WTC11 (cell line): ENCODE data around the gene TSHZ1. TPM values are rescaled to one million over a fixed set of nuclear protein-coding genes. Genes with fewer than 3 reads are reported as not detected.

Experiments used
- ATAC-seq: fragments of 200-7000 bp; cut with Tn5 transposase; 2 replicates; pipeline ENCODE4 v1.10.0; 2021; ENCODE audit warnings: mild to moderate bottlenecking, moderate library complexity
- CTCF ChIA-PET: fragments of 300-600 bp; sonication (Branson Sonifier 250); formaldehyde crosslinking; loops from one replicate; lab custom pipeline; 2021; ENCODE audit warnings: antibody characterized with exemption; lab: Charles Lee
- POLR2A ChIA-PET: fragments of 350-600 bp; sonication (Branson Sonifier 250); formaldehyde crosslinking; loops from one replicate; lab custom pipeline; 2021; ENCODE audit warnings: antibody characterized with exemption; lab: Charles Lee
- DNase-seq: peaks from one replicate; pipeline ENCODE4 v3.0.0; 2021; ENCODE audit warnings: low spot score
- H3K27ac Mint-ChIP-seq: 2 replicates; pipeline ENCODE4 v1.8.0; 2021; ENCODE audit warnings: mixed read lengths
- H3K27me3 Mint-ChIP-seq: 2 replicates; pipeline ENCODE4 v1.8.0; 2021; ENCODE audit warnings: low read depth, mild to moderate bottlenecking, moderate library complexity, mixed read lengths
- H3K36me3 Mint-ChIP-seq: 2 replicates; pipeline ENCODE4 v1.8.0; 2021; ENCODE audit warnings: mixed read lengths
- H3K4me1 Mint-ChIP-seq: 2 replicates; pipeline ENCODE4 v1.8.0; 2022; ENCODE audit warnings: mixed read lengths
- H3K4me3 Mint-ChIP-seq: 2 replicates; pipeline ENCODE4 v1.8.0; 2021; ENCODE audit warnings: mild to moderate bottlenecking, moderate library complexity, mixed read lengths
- H3K9me3 Mint-ChIP-seq: 2 replicates; pipeline ENCODE4 v1.8.0; 2021; ENCODE audit warnings: mixed read lengths
- ATF1 ChIP-seq: sonication (generic); formaldehyde crosslinking; IDR thresholded peaks from 2 replicates; pipeline ENCODE4 v1.8.1; 2023; ENCODE audit warnings: mild to moderate bottlenecking, moderate library complexity, missing genetic modification reagents
- CREB1 ChIP-seq: sonication (generic); formaldehyde crosslinking; IDR thresholded peaks from 2 replicates; pipeline ENCODE4 v1.8.0; 2023; ENCODE audit warnings: mild to moderate bottlenecking, missing genetic modification reagents
- CREM ChIP-seq: sonication (generic); formaldehyde crosslinking; IDR thresholded peaks from 2 replicates; pipeline ENCODE4 v1.8.1; 2022; ENCODE audit warnings: mild to moderate bottlenecking, missing genetic modification reagents, moderate library complexity
- E2F1 ChIP-seq: sonication (generic); formaldehyde crosslinking; IDR thresholded peaks from 2 replicates; pipeline ENCODE4 v1.8.0; 2022; ENCODE audit warnings: mild to moderate bottlenecking, missing genetic modification reagents
- FOXJ3 ChIP-seq: sonication (generic); formaldehyde crosslinking; IDR thresholded peaks from 2 replicates; pipeline ENCODE4 v1.9.0; 2021; ENCODE audit warnings: missing genetic modification reagents, mild to moderate bottlenecking, borderline replicate concordance
- PRRX2 ChIP-seq: fragments of 250-450 bp; sonication (Bioruptor Pico); IDR thresholded peaks from 2 replicates; pipeline ENCODE4 v1.8.0; 2021; ENCODE audit warnings: mild to moderate bottlenecking
- SMAD4 ChIP-seq: sonication (generic); formaldehyde crosslinking; IDR thresholded peaks from 2 replicates; pipeline ENCODE4 v1.8.0; 2022; ENCODE audit warnings: mild to moderate bottlenecking, missing genetic modification reagents
- TEAD1 ChIP-seq: sonication (generic); formaldehyde crosslinking; IDR thresholded peaks from 2 replicates; pipeline ENCODE4 v1.8.0; 2022; ENCODE audit warnings: mild to moderate bottlenecking, missing genetic modification reagents
- USF2 ChIP-seq: sonication (generic); formaldehyde crosslinking; IDR thresholded peaks from 2 replicates; pipeline ENCODE4 v1.8.1; 2023; ENCODE audit warnings: mild to moderate bottlenecking, missing genetic modification reagents, moderate library complexity
- ZBTB21 ChIP-seq: sonication (generic); formaldehyde crosslinking; IDR thresholded peaks from 2 replicates; pipeline ENCODE4 v1.8.1; 2023; ENCODE audit warnings: mild to moderate bottlenecking, missing genetic modification reagents, borderline replicate concordance
- ZNF671 ChIP-seq: fragments of 250-450 bp; sonication (Bioruptor Pico); IDR thresholded peaks from 2 replicates; pipeline ENCODE4 v1.8.0; 2021; ENCODE audit warnings: mild to moderate bottlenecking
- total RNA-seq: library from RNA; stranded (reverse); gene quantifications from 3 replicates; pipeline ENCODE4 v1.2.3, GENCODE V29; 2021
- TF ChIP-seq, protein P1 (sequence below): fragments of 250-450 bp; sonication (Bioruptor Pico); IDR thresholded peaks from 2 replicates; pipeline ENCODE4 v1.9.0; 2021; ENCODE audit warnings: mild to moderate bottlenecking, borderline replicate concordance
- TF ChIP-seq, protein P2 (sequence below): sonication (generic); formaldehyde crosslinking; IDR thresholded peaks from 2 replicates; pipeline ENCODE4 v1.8.0; 2022; ENCODE audit warnings: mild to moderate bottlenecking, missing genetic modification reagents
- TF ChIP-seq, protein P3 (sequence below): sonication (generic); formaldehyde crosslinking; IDR thresholded peaks from 2 replicates; pipeline ENCODE4 v1.8.1; 2023; ENCODE audit warnings: mild to moderate bottlenecking, moderate library complexity, missing genetic modification reagents
- TF ChIP-seq, protein P4 (sequence below): sonication (generic); formaldehyde crosslinking; IDR thresholded peaks from 2 replicates; pipeline ENCODE4 v1.8.0; 2022; ENCODE audit warnings: mild to moderate bottlenecking, missing genetic modification reagents
- TF ChIP-seq, protein P5 (sequence below): sonication (generic); formaldehyde crosslinking; IDR thresholded peaks from 2 replicates; pipeline ENCODE4 v1.8.0; 2023; ENCODE audit warnings: missing genetic modification reagents, mild to moderate bottlenecking, borderline replicate concordance
- TF ChIP-seq, protein P6 (sequence below): sonication (generic); formaldehyde crosslinking; IDR thresholded peaks from 2 replicates; pipeline ENCODE4 v1.8.1; 2023; ENCODE audit warnings: mild to moderate bottlenecking, missing genetic modification reagents, borderline replicate concordance

The TSHZ1 gene
- total RNA-seq, 1 experiment from 2014 or later, result 2.9 TPM

- TF ChIP-seq, protein P1, sequence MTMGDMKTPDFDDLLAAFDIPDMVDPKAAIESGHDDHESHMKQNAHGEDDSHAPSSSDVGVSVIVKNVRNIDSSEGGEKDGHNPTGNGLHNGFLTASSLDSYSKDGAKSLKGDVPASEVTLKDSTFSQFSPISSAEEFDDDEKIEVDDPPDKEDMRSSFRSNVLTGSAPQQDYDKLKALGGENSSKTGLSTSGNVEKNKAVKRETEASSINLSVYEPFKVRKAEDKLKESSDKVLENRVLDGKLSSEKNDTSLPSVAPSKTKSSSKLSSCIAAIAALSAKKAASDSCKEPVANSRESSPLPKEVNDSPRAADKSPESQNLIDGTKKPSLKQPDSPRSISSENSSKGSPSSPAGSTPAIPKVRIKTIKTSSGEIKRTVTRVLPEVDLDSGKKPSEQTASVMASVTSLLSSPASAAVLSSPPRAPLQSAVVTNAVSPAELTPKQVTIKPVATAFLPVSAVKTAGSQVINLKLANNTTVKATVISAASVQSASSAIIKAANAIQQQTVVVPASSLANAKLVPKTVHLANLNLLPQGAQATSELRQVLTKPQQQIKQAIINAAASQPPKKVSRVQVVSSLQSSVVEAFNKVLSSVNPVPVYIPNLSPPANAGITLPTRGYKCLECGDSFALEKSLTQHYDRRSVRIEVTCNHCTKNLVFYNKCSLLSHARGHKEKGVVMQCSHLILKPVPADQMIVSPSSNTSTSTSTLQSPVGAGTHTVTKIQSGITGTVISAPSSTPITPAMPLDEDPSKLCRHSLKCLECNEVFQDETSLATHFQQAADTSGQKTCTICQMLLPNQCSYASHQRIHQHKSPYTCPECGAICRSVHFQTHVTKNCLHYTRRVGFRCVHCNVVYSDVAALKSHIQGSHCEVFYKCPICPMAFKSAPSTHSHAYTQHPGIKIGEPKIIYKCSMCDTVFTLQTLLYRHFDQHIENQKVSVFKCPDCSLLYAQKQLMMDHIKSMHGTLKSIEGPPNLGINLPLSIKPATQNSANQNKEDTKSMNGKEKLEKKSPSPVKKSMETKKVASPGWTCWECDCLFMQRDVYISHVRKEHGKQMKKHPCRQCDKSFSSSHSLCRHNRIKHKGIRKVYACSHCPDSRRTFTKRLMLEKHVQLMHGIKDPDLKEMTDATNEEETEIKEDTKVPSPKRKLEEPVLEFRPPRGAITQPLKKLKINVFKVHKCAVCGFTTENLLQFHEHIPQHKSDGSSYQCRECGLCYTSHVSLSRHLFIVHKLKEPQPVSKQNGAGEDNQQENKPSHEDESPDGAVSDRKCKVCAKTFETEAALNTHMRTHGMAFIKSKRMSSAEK (CRISPR knock-in tag), result no peak
- TF ChIP-seq CREM (CRISPR knock-in tag), result no peak
Observed at GRCh38 chr18:75226956-75227316, 16.3 kb downstream of the TSHZ1 start (continued).

GRCh38 chr18:75227535-75228296 lies 17.1 kb downstream of the TSHZ1 start:
- no peak for ATAC-seq
- no peak for TF ChIP-seq FOXJ3 (CRISPR knock-in tag)
- TF ChIP-seq, protein P2, sequence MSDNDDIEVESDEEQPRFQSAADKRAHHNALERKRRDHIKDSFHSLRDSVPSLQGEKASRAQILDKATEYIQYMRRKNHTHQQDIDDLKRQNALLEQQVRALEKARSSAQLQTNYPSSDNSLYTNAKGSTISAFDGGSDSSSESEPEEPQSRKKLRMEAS, result no peak
- TF ChIP-seq, protein P3, sequence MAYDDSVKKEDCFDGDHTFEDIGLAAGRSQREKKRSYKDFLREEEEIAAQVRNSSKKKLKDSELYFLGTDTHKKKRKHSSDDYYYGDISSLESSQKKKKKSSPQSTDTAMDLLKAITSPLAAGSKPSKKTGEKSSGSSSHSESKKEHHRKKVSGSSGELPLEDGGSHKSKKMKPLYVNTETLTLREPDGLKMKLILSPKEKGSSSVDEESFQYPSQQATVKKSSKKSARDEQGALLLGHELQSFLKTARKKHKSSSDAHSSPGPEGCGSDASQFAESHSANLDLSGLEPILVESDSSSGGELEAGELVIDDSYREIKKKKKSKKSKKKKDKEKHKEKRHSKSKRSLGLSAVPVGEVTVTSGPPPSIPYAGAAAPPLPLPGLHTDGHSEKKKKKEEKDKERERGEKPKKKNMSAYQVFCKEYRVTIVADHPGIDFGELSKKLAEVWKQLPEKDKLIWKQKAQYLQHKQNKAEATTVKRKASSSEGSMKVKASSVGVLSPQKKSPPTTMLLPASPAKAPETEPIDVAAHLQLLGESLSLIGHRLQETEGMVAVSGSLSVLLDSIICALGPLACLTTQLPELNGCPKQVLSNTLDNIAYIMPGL (CRISPR knock-in tag), result no peak
- TF ChIP-seq PRRX2, result no peak
- TF ChIP-seq, protein P4, sequence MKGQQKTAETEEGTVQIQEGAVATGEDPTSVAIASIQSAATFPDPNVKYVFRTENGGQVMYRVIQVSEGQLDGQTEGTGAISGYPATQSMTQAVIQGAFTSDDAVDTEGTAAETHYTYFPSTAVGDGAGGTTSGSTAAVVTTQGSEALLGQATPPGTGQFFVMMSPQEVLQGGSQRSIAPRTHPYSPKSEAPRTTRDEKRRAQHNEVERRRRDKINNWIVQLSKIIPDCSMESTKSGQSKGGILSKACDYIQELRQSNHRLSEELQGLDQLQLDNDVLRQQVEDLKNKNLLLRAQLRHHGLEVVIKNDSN (CRISPR knock-in tag), result no peak
- TF ChIP-seq, protein P5, sequence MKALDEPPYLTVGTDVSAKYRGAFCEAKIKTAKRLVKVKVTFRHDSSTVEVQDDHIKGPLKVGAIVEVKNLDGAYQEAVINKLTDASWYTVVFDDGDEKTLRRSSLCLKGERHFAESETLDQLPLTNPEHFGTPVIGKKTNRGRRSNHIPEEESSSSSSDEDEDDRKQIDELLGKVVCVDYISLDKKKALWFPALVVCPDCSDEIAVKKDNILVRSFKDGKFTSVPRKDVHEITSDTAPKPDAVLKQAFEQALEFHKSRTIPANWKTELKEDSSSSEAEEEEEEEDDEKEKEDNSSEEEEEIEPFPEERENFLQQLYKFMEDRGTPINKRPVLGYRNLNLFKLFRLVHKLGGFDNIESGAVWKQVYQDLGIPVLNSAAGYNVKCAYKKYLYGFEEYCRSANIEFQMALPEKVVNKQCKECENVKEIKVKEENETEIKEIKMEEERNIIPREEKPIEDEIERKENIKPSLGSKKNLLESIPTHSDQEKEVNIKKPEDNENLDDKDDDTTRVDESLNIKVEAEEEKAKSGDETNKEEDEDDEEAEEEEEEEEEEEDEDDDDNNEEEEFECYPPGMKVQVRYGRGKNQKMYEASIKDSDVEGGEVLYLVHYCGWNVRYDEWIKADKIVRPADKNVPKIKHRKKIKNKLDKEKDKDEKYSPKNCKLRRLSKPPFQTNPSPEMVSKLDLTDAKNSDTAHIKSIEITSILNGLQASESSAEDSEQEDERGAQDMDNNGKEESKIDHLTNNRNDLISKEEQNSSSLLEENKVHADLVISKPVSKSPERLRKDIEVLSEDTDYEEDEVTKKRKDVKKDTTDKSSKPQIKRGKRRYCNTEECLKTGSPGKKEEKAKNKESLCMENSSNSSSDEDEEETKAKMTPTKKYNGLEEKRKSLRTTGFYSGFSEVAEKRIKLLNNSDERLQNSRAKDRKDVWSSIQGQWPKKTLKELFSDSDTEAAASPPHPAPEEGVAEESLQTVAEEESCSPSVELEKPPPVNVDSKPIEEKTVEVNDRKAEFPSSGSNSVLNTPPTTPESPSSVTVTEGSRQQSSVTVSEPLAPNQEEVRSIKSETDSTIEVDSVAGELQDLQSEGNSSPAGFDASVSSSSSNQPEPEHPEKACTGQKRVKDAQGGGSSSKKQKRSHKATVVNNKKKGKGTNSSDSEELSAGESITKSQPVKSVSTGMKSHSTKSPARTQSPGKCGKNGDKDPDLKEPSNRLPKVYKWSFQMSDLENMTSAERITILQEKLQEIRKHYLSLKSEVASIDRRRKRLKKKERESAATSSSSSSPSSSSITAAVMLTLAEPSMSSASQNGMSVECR (CRISPR knock-in tag), result no peak
- no peak for TF ChIP-seq ZBTB21
- TF ChIP-seq USF2 (CRISPR knock-in tag), result no peak
- TF ChIP-seq SMAD4, result no peak
- TF ChIP-seq ATF1, result no peak
- no peak for TF ChIP-seq TEAD1 (CRISPR knock-in tag)
- no peak for TF ChIP-seq CREB1
- TF ChIP-seq E2F1 (CRISPR knock-in tag), result no peak
- TF ChIP-seq, protein P6, sequence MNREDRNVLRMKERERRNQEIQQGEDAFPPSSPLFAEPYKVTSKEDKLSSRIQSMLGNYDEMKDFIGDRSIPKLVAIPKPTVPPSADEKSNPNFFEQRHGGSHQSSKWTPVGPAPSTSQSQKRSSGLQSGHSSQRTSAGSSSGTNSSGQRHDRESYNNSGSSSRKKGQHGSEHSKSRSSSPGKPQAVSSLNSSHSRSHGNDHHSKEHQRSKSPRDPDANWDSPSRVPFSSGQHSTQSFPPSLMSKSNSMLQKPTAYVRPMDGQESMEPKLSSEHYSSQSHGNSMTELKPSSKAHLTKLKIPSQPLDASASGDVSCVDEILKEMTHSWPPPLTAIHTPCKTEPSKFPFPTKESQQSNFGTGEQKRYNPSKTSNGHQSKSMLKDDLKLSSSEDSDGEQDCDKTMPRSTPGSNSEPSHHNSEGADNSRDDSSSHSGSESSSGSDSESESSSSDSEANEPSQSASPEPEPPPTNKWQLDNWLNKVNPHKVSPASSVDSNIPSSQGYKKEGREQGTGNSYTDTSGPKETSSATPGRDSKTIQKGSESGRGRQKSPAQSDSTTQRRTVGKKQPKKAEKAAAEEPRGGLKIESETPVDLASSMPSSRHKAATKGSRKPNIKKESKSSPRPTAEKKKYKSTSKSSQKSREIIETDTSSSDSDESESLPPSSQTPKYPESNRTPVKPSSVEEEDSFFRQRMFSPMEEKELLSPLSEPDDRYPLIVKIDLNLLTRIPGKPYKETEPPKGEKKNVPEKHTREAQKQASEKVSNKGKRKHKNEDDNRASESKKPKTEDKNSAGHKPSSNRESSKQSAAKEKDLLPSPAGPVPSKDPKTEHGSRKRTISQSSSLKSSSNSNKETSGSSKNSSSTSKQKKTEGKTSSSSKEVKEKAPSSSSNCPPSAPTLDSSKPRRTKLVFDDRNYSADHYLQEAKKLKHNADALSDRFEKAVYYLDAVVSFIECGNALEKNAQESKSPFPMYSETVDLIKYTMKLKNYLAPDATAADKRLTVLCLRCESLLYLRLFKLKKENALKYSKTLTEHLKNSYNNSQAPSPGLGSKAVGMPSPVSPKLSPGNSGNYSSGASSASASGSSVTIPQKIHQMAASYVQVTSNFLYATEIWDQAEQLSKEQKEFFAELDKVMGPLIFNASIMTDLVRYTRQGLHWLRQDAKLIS (CRISPR knock-in tag), result no peak
- no peak for TF ChIP-seq ZNF671 (CRISPR knock-in tag)
- DNase-seq, result no peak
- no peaks in the 10 kb centered on the region for H3K27me3 Mint-ChIP-seq
- H3K27ac Mint-ChIP-seq, result no peak overlapping the region
- ChIA-PET POLR2A (no interaction called here), CTCF (interaction anchor here (0.6 kb wide), 1 partner anchor 430 kb away, joined by 4 read pairs; no protein-coding TSS in a partner anchor)
- H3K36me3 Mint-ChIP-seq, result no peaks in the 10 kb centered on the region
- peaks cover 8% of the 10 kb centered on the region for H3K4me1 Mint-ChIP-seq
- H3K9me3 Mint-ChIP-seq, result no peaks in the 10 kb centered on the region
- no peak overlapping the region for H3K4me3 Mint-ChIP-seq
